Embryonic facial prominence (tissue), 1 donor: ENCODE measurements around the gene TAF11L10.
"Not testable (repeated sequence)": the region's sequence is repeated elsewhere in the genome, so short reads cannot be mapped to it uniquely, and the experiment has no call there.

ENCODE experiments used
- DNase-seq: peaks from one replicate; pipeline ENCODE4 v3.0.0-alpha.2; 2016; ENCODE audit errors: extremely low spot score

Gene TAF11L10

GRCh38 chr5:17597728-17598127, at the start of gene TAF11L10:
TSS of gene TAF11L10 (minus strand) at chr5:17597828.
- DNase-seq = not testable (repeated sequence)

- no peak for DNase-seq
Measured at GRCh38 chr5:17634160-17634559, 36.5 kb upstream of the TAF11L10 start, which contains the start of gene TAF11L14. TSS of gene TAF11L14 (plus strand) at chr5:17634460.

- DNase-seq = not testable (repeated sequence)
Measured at GRCh38 chr5:17631788-17632187, 34.2 kb upstream of the TAF11L10 start, which contains the start of gene TAF11L13. TSS of gene TAF11L13 (plus strand) at chr5:17632088.

GRCh38 chr5:17625686-17626085, 28.1 kb upstream of the TAF11L10 start:
- DNase-seq = no peak

- DNase-seq = no peak
Measured at GRCh38 chr5:17620627-17621026, 23.0 kb upstream of the TAF11L10 start.

GRCh38 chr5:17619354-17619753, 21.7 kb upstream of the TAF11L10 start:
- DNase-seq = no peak

- DNase-seq = no peak
Measured at GRCh38 chr5:17614872-17615605, 17.4 kb upstream of the TAF11L10 start.

- not testable (repeated sequence) for DNase-seq
Measured at GRCh38 chr5:17610092-17610491, 12.5 kb upstream of the TAF11L10 start, which contains the start of gene TAF11L12. TSS of gene TAF11L12 (plus strand) at chr5:17610392.

GRCh38 chr5:17607461-17607860, 9.8 kb upstream of the TAF11L10 start:
- DNase-seq = not testable (repeated sequence)

GRCh38 chr5:17604951-17605350, 7.3 kb upstream of the TAF11L10 start:
- no peak for DNase-seq

- DNase-seq = not testable (repeated sequence)
Measured at GRCh38 chr5:17603880-17604279, 6.3 kb upstream of the TAF11L10 start, which contains the start of gene TAF11L11. TSS of gene TAF11L11 (plus strand) at chr5:17604183.

- not testable (repeated sequence) for DNase-seq
Measured at GRCh38 chr5:17594255-17594654, 3.4 kb downstream of the TAF11L10 start, which contains the start of gene TAF11L9. TSS of gene TAF11L9 (minus strand) at chr5:17594394.

- not testable (repeated sequence) for DNase-seq
Measured at GRCh38 chr5:17590860-17591259, 6.8 kb downstream of the TAF11L10 start, which contains the start of gene TAF11L8. TSS of gene TAF11L8 (minus strand) at chr5:17590960.

GRCh38 chr5:17585658-17586057, 12.0 kb downstream of the TAF11L10 start, which contains the start of gene TAF11L7:
TSS of gene TAF11L7 (minus strand) at chr5:17585758.
- DNase-seq = not testable (repeated sequence)
